GM12872 (cell line): ENCODE results near the gene IGF1R.

ENCODE experiments used
- TF ChIP-seq, protein P1 (sequence below): IDR thresholded peaks from 3 replicates; pipeline ENCODE4 v1.5.1; 2011; ENCODE audit warnings: low read depth, mild to moderate bottlenecking, low read length, moderate library complexity; ENCODE audit not compliant: insufficient read depth

The IGF1R gene

DNA sequence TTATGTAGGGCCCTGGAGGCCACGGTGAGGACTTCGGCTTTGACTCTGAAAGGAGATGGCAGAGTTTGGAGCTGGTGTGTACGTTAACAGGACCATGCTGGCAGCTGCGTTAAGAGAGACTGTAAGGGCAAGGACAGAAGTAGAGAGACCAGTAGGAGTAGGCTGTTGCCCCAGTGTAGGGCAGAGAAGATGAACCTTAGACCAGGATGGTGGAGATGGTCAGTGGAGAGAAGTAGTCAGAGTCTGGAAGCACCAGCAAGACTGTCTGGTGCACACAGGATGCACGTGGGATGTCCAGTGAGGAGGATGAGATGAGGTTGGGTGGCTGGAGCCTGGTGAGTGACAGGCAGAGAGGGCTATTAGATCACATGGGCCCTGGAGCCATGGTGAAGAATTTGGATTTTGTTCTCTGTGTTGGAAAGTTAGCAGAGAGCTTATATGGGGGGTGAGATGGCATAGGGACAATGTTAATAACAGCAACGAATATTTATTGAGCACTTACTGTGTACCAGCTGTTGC is 150.1 kb downstream of the IGF1R start:
- TF ChIP-seq, protein P1, sequence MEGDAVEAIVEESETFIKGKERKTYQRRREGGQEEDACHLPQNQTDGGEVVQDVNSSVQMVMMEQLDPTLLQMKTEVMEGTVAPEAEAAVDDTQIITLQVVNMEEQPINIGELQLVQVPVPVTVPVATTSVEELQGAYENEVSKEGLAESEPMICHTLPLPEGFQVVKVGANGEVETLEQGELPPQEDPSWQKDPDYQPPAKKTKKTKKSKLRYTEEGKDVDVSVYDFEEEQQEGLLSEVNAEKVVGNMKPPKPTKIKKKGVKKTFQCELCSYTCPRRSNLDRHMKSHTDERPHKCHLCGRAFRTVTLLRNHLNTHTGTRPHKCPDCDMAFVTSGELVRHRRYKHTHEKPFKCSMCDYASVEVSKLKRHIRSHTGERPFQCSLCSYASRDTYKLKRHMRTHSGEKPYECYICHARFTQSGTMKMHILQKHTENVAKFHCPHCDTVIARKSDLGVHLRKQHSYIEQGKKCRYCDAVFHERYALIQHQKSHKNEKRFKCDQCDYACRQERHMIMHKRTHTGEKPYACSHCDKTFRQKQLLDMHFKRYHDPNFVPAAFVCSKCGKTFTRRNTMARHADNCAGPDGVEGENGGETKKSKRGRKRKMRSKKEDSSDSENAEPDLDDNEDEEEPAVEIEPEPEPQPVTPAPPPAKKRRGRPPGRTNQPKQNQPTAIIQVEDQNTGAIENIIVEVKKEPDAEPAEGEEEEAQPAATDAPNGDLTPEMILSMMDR: no peak

DNA sequence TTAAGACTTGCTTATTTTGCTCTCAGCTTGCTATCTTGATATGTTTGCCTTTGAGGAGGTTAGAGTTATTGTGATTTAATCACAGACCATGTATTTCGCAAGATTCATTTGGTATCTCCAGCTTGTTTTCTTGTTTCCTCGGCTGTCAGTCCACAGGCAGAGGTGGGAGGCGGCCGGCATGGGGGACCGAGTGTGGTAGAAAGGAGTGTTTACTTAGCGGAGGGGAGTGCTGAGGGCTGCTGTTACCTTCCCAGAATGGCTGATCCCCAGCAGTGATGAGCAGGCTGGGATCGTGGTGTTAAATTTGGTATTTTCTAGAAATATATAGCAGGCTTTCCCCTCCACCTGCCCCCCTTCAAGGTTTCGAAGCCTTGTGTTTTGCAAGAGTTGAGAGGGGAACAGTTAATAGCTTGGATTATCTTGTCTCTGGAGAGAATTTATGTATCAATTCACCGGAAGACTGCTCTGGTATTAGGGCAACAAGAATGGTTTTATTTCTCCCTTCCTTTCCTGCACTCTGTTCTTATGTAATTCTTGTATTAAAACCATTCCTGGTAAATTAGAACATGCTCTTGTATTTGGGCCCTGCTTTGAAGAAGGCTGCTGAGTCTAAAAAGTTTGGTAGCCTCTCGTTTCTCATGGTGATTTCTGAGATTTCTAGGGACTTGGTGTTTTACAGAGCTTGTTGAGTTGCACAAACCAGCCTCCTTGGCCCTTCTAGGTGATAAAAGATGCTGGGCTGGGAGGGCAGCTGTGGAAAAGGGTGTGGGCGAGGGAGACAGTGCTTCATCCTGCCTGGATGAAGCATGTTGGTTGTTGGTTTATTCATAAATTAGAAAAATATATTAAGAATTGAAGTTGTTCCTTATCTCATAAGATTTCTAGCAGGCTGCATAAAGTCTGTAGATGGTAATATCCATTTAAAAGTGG is 151.4 kb downstream of the IGF1R start:
- TF ChIP-seq, protein P1: no peak

DNA sequence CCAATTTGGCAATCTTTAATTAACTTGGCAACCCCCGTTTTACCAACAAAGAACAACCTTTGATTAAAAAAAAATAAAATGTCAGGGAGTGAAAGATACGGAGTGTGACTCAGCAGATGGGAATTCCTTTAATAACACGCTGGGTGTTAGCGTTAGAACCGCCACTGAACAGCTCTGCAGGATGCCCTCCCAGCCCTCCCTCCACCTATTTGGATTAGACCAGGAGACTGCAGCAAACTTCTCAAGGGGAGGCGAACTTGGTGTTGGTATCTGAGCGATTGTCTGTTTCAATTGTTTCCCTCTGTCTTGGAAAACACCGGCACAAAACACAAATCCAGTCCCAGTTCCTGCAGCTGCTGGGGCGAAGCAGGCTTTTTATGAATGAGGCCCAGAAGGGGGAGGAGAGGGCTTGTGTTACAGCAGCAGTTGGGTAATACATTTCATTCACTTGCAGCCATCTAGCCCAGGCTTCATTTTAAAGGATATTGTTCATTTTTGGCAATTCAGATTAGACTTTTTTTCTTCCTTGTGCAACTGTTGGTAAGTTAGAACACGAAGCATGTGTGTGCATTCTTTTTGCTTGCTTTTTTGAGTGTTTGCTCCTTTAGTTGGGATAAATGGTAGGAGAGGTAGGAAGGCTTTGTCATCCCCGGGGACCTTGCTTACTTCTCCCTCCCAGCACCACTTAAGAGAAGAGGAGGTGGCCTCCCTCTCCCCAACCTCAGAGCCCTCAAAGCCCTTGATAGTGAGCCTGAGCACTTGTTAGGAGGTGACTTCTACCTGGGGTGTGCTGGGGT is 152.3 kb downstream of the IGF1R start:
- TF ChIP-seq, protein P1: no peak

DNA sequence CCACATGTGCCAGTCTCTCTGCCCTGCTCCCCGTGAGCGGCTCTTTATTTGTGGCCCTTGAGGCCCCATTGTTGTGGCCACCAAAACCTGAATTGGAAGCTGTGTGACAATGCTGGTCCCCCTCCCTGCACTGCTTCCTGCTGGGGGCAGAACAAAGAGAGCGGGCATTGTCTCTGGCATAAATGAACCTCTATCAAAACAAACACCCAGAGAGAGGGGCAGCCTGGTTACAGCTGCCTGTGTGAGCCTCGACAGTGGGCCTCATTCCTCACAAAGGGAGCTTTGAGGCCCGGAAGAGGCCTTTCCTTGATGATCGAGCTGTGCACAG is 152.9 kb downstream of the IGF1R start:
- TF ChIP-seq, protein P1: no peak

DNA sequence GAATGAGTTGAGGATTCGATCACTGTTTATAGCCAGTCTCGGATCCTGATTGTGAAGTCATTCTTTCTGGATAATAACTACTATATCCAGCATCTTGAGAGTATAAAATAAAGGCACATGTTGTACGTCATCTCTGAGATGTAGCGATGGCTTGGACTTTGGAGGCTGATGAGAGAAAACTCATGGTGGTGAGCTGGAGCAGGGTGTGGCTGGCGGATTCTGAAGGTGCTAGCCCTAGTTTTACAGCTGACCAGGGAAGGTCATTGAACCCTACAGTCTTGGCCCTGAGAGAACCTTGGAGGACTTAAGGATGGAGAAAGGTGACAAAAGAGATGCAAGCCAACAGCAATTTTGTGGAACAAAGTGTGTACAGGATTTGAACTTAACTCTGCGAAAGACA is 153.8 kb downstream of the IGF1R start:
- TF ChIP-seq, protein P1: no peak

DNA sequence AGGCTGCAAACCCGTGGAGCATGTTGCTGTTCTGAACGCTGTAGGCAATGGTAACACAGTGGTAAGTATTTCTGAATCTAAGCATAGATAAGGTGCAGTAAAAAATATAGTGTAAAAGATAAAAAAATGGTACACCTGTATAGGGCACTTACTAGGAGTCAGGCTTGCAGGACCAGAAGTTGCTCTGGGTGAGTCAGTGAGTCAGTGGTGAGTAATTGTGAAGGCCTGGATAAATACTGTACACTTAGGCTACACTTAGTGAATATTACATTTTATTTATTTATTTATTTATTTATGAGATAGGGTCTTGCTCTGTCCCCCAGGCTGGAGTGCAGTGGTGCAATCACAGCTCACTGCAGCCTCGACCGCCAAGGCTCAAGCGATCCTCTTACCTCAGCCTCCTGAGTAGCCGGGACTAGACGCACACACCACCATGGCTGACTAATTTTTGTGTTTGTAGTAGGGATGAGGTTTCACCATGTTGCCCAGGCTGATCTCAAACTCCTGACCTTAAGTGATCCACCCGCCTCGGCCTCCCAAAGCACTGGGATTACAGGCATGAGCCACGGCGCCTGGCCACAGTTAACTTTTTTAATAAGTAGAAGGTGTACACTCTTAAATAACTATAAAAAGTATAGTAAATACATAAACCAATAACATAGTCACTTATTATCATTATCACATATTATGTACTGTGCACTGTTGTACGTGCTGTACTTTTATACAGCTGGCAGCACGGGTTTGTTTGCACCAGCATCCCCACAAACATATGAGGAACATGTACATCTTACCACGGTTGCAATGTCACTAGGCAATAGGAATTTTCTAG is 155.1 kb downstream of the IGF1R start:
- TF ChIP-seq, protein P1: no peak

DNA sequence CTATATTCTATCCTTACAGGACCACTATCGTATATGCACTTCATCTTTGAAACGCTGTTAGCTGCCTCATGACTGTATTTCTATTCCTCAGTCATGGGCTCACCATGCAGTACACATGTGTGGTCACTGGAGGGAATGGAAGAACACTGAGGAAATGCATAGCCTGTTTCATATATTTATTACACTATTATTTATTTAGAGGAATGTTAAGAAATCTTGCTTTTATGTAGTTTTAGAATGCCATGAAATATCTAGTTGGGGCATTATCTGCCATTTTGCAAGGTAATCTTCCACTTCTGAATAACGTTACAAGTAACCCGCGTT is 155.7 kb downstream of the IGF1R start:
- TF ChIP-seq, protein P1: no peak
